H1 (cell line): ENCODE measurements around the gene LBR. TPM values are rescaled to one million over a fixed set of nuclear protein-coding genes. Genes with fewer than 3 reads are reported as not detected.

ENCODE experiments used
- CTCF ChIA-PET: fragments of 300-600 bp; sonication (Branson Sonifier 250); formaldehyde crosslinking; loops from one replicate; lab custom pipeline; 2021; ENCODE audit not compliant: partially characterized antibody; lab: Charles Lee
- POLR2A ChIA-PET: fragments of 300-600 bp; sonication (Branson Sonifier 250); formaldehyde crosslinking; loops from one replicate; lab custom pipeline; 2021; ENCODE audit warnings: inconsistent platforms; ENCODE audit not compliant: partially characterized antibody; lab: Charles Lee
- DNase-seq, 2 experiments: peaks; one replicate each; pipeline versions ENCODE4 v3.0.0 to v3.0.0-alpha.2; 2010 to 2022; ENCODE audit warnings: low spot score in 2 of 2, low read depth in 1 of 2, mixed read lengths in 1 of 2
- FAIRE-seq: peaks from 2 replicates; lab custom pipeline; 2011; peaks lifted over from hg19 to GRCh38; lab: Jason Lieb, UNC
- H2AFZ ChIP-seq: 2 replicates; pipeline ENCODE4 v1.8.1; 2012; ENCODE audit warnings: low read length, inconsistent platforms
- H2AK5ac ChIP-seq: 2 replicates; pipeline ENCODE4 v1.6.1; 2013; ENCODE audit warnings: low read depth, low read length
- H2BK120ac ChIP-seq: replicated peaks from 2 replicates; pipeline ENCODE3; 2013; ENCODE audit warnings: low read depth, low read length, inconsistent platforms
- H2BK12ac ChIP-seq: 2 replicates; pipeline ENCODE4 v1.6.1; 2013; ENCODE audit warnings: low read depth, low read length
- H2BK15ac ChIP-seq: 2 replicates; pipeline ENCODE4 v1.6.1; 2013; ENCODE audit warnings: low read length
- H2BK20ac ChIP-seq: 2 replicates; pipeline ENCODE4 v1.6.1; 2013; ENCODE audit warnings: low read length
- H2BK5ac ChIP-seq: 2 replicates; pipeline ENCODE4 v1.6.1; 2013; ENCODE audit warnings: low read depth, low read length
- H3K14ac ChIP-seq: 2 replicates; pipeline ENCODE4 v1.6.1; 2013; ENCODE audit warnings: inconsistent platforms; ENCODE audit not compliant: insufficient read length
- H3K18ac ChIP-seq: 2 replicates; pipeline ENCODE4 v1.6.1; 2013; ENCODE audit warnings: low read length; ENCODE audit errors: extremely low read depth
- H3K23ac ChIP-seq: 2 replicates; pipeline ENCODE4 v1.6.1; 2013; ENCODE audit warnings: inconsistent platforms; ENCODE audit not compliant: insufficient read length
- H3K23me2 ChIP-seq: 2 replicates; pipeline ENCODE4 v1.6.1; 2013; ENCODE audit warnings: low read depth, low read length
- H3K27ac ChIP-seq: 2 replicates; pipeline ENCODE4 v1.6.1; 2011; ENCODE audit warnings: low read depth, low read length, inconsistent platforms
- H3K27me3 ChIP-seq, 4 experiments: replicated peaks in 1 of 4; 1 replicate in 1 of 4; 2 replicates in 3 of 4; pipeline versions ENCODE4 v1.6.1 to v1.8.1; 2011 to 2013; ENCODE audit warnings: low read length in 3 of 4, mild to moderate bottlenecking in 3 of 4, inconsistent platforms in 2 of 4, mixed read lengths in 2 of 4, moderate library complexity in 1 of 4; ENCODE audit not compliant: control insufficient read depth in 3 of 4, insufficient read depth in 3 of 4; ENCODE audit errors: extremely low read depth in 1 of 4
- H3K36me3 ChIP-seq, 4 experiments: 2 replicates each; pipeline versions ENCODE4 v1.6.1 to v1.8.1; 2011 to 2013; ENCODE audit warnings: mild to moderate bottlenecking in 4 of 4, low read length in 3 of 4, moderate library complexity in 2 of 4, control low read depth in 1 of 4, inconsistent platforms in 1 of 4; ENCODE audit not compliant: insufficient read depth in 4 of 4, control insufficient read depth in 2 of 4
- H3K4ac ChIP-seq: replicated peaks from 2 replicates; pipeline ENCODE3; 2013; ENCODE audit warnings: low read length, low read depth, mixed read lengths, inconsistent platforms; ENCODE audit not compliant: insufficient read length
- H3K4me1 ChIP-seq, 4 experiments: replicated peaks in 1 of 4; 1 replicate in 1 of 4; 2 replicates in 3 of 4; pipeline versions ENCODE4 v1.6.1 to v1.8.1; 2011 to 2013; ENCODE audit warnings: low read length in 3 of 4, inconsistent platforms in 2 of 4, mixed read lengths in 1 of 4; ENCODE audit not compliant: insufficient read depth in 4 of 4, control insufficient read depth in 3 of 4
- H3K4me2 ChIP-seq, 2 experiments: 2 replicates each; pipeline versions ENCODE4 v1.6.1 to v1.8.1; 2011 to 2013; ENCODE audit warnings: low read depth in 2 of 2, low read length in 2 of 2, control low read depth in 1 of 2, inconsistent platforms in 1 of 2, mild to moderate bottlenecking in 1 of 2; ENCODE audit not compliant: insufficient read depth in 1 of 2
- H3K4me3 ChIP-seq, 4 experiments: fragments of 200-600, 300-600 bp in 1 of 4; sonication (generic), shearing (Covaris generic), sonication (Bioruptor Twin) in 1 of 4; 2 replicates each; pipeline versions ENCODE4 v1.5.1 to v1.8.1; 2011 to 2016; ENCODE audit warnings: low read length in 4 of 4, low read depth in 3 of 4, control low read depth in 2 of 4, inconsistent platforms in 2 of 4, mild to moderate bottlenecking in 2 of 4, mixed read lengths in 1 of 4, moderate library complexity in 1 of 4; ENCODE audit not compliant: insufficient read depth in 2 of 4; ENCODE audit errors: extremely low read depth in 1 of 4
- H3K56ac ChIP-seq: replicated peaks from 2 replicates; pipeline ENCODE3; 2013; ENCODE audit warnings: low read depth, mild to moderate bottlenecking, mixed read lengths, low read length, inconsistent platforms; ENCODE audit not compliant: insufficient read length
- H3K79me1 ChIP-seq: 2 replicates; pipeline ENCODE4 v1.6.1; 2013; ENCODE audit warnings: low read depth, low read length, control low read depth
- H3K79me2 ChIP-seq, 2 experiments: 2 replicates each; pipeline versions ENCODE4 v1.6.1 to v1.8.1; 2012 to 2013; ENCODE audit warnings: low read length in 2 of 2, mild to moderate bottlenecking in 2 of 2, inconsistent platforms in 1 of 2; ENCODE audit not compliant: insufficient read depth in 2 of 2, control insufficient read depth in 1 of 2
- H3K9ac ChIP-seq, 4 experiments: replicated peaks in 1 of 4; 1 replicate in 1 of 4; 2 replicates in 3 of 4; pipeline versions ENCODE4 v1.6.1 to v1.8.1; 2011 to 2013; ENCODE audit warnings: low read depth in 3 of 4, low read length in 3 of 4, control low read depth in 2 of 4, mild to moderate bottlenecking in 2 of 4, moderate library complexity in 2 of 4, inconsistent platforms in 1 of 4; ENCODE audit errors: extremely low read depth in 1 of 4
- H3K9me3 ChIP-seq, 2 experiments: 2 replicates each; pipeline versions ENCODE4 v1.6.1 to v1.8.1; 2012 to 2013; ENCODE audit warnings: mild to moderate bottlenecking in 2 of 2, moderate library complexity in 2 of 2, control low read depth in 1 of 2, inconsistent platforms in 1 of 2, low read depth in 1 of 2, low read length in 1 of 2, mixed read lengths in 1 of 2; ENCODE audit not compliant: insufficient read depth in 2 of 2
- H4K20me1 ChIP-seq, 2 experiments: replicated peaks in 1 of 2; 2 replicates each; pipeline versions ENCODE3 to v1.8.1; 2011 to 2013; ENCODE audit warnings: inconsistent platforms in 2 of 2, low read length in 2 of 2, mild to moderate bottlenecking in 1 of 2; ENCODE audit not compliant: insufficient read depth in 2 of 2, control insufficient read depth in 1 of 2
- H4K5ac ChIP-seq: 2 replicates; pipeline ENCODE4 v1.6.1; 2013; ENCODE audit warnings: low read length, low read depth, mixed read lengths, inconsistent platforms; ENCODE audit not compliant: insufficient read length
- H4K8ac ChIP-seq: 2 replicates; pipeline ENCODE4 v1.8.0; 2013; ENCODE audit warnings: mild to moderate bottlenecking, moderate library complexity, low read length, inconsistent platforms; ENCODE audit not compliant: insufficient read depth; ENCODE audit errors: extremely low read depth
- H4K91ac ChIP-seq: replicated peaks from 2 replicates; pipeline ENCODE3; 2013; ENCODE audit warnings: low read length, mixed read lengths, inconsistent platforms; ENCODE audit not compliant: insufficient read length
- ASH2L ChIP-seq: fragments of 200-600, 300-600 bp; sonication (generic); IDR thresholded peaks from one replicate; pipeline ENCODE4 v1.7.1; 2017; ENCODE audit warnings: low read length
- BACH1 ChIP-seq: IDR thresholded peaks from 2 replicates; pipeline ENCODE4 v1.6.1; 2012; ENCODE audit warnings: low read length, improper control_type of control experiment
- CEBPB ChIP-seq: IDR thresholded peaks from 2 replicates; pipeline ENCODE4 v1.6.1; 2012; ENCODE audit warnings: low read depth, low read length
- HDAC2 ChIP-seq, 2 experiments: fragments of 300-600 bp in 1 of 2; sonication (generic) in 1 of 2; IDR thresholded peaks; 2 replicates each; pipeline ENCODE4 v1.6.1; 2011 to 2012; ENCODE audit warnings: low read depth in 2 of 2, low read length in 2 of 2, mild to moderate bottlenecking in 2 of 2, moderate library complexity in 2 of 2, borderline replicate concordance in 1 of 2, inconsistent platforms in 1 of 2
- NANOG ChIP-seq: IDR thresholded peaks from 2 replicates; pipeline ENCODE4 v1.6.1; 2011; ENCODE audit warnings: low read length, low read depth, mild to moderate bottlenecking, inconsistent platforms; ENCODE audit not compliant: insufficient read depth, poor library complexity, severe bottlenecking
- SIN3A ChIP-seq, 2 experiments: IDR thresholded peaks in 1 of 2; conservative IDR thresholded peaks in 1 of 2; 2 replicates each; pipeline ENCODE4 v1.6.1; 2011 to 2012; ENCODE audit warnings: low read length in 2 of 2, improper control_type of control experiment in 1 of 2, low read depth in 1 of 2, mild to moderate bottlenecking in 1 of 2
- SIRT6 ChIP-seq: IDR thresholded peaks from one replicate; pipeline ENCODE4 v1.7.1; 2012; ENCODE audit warnings: low read length, inconsistent platforms
- SUZ12 ChIP-seq: fragments of 200-600 bp; sonication (generic); IDR thresholded peaks from 2 replicates; pipeline ENCODE4 v1.6.1; 2012; ENCODE audit warnings: mild to moderate bottlenecking, inconsistent platforms, low read length, moderate library complexity, mixed read lengths
- TCF12 ChIP-seq: IDR thresholded peaks from 2 replicates; pipeline ENCODE4 v1.6.1; 2011; ENCODE audit warnings: low read depth, mild to moderate bottlenecking, low read length
- USF2 ChIP-seq: IDR thresholded peaks from 2 replicates; pipeline ENCODE4 v1.6.1; 2011; ENCODE audit warnings: low read length, improper control_type of control experiment
- WGBS, 2 experiments: shearing (Covaris generic) in 1 of 2; methylation state at CpG; one replicate each; pipeline versions ENCODE4 v1.1.6 to v1.1.7; 2013 to 2015; ENCODE audit warnings: low lambda C conversion rate in 2 of 2, mixed read lengths in 2 of 2, inconsistent platforms in 1 of 2, low coverage in 1 of 2, missing lambda C conversion rate in 1 of 2; ENCODE audit not compliant: insufficient replicate concordance in 2 of 2, insufficient coverage in 1 of 2, insufficient read length in 1 of 2; ENCODE audit errors: extremely low coverage in 1 of 2, missing lambda C conversion rate in 1 of 2; 5-methylcytosine and 5-hydroxymethylcytosine counted together
- polyA plus RNA-seq, 7 experiments: library from polyadenylated mRNA; depleted of rRNA in 3 of 7; stranded (reverse) in 5 of 7; unstranded in 2 of 7; fragments of >200 nt in 5 of 7; fragments of 200-250 nt in 2 of 7; gene quantifications; 1 replicate in 5 of 7; 2 replicates in 1 of 7; 4 replicates in 1 of 7; pipeline versions ENCODE4 v1.2.1 to v1.2.3, GENCODE V29; 2011 to 2013; ENCODE audit warnings: missing spikeins in 2 of 7, mixed read lengths in 2 of 7
- total RNA-seq: library from RNA; stranded (reverse); fragmentation: NEBNext Ultra II Directional; extraction: Animal tissue kit (Norgen Biotek cat#: 25700); gene quantifications from 2 replicates; pipeline ENCODE4 v1.2.1, GENCODE V29; 2021

LBR gene
- total and polyA plus RNA-seq, 2 of the 8 experiments (the other 6 are each of a cell fraction or from before 2014, with no cell fraction given) = 32.1 to 89.8 TPM

DNA sequence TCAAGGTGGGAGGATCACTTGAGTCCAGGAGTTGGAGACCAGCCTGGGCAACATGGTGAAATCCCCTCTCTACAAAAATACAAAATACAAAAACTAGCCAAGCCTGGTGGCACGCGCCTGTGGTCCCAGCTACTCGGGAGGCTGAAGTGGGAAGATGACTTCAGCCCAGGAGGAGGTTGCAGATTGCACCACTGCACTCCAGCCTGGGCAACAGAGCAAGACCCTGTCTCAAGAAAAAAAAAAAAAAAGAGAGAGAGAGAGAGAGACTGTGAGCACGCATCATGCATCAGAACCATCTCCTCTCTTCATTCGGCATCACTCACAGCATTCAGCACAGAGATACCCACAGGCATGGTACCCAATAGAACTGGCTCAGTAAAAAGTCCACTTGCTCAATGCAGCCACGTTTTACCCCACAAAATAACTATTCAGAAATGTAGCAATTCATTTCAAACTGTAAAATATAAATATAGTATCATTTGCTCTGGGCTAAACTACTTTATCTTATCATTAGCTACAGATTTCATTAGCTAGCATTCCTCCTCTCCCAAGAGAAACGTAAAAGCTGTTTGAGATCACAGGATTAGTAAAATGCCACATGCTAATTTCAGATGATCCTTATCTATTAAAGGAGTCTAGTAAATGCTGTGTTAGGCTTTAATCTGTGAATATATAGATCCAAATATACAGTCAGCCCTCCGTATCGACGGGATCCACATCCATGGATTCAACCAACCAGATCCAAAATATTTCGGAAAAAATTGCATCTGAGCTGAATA, 11.7 kb downstream of the LBR start:
- Histone ChIP-seq H2BK120ac (no peak overlapping the region), H2AK5ac (no peak overlapping the region), H4K91ac (no peak overlapping the region), H2AFZ (no peak overlapping the region), H3K9ac (no peak overlapping the region), H2BK12ac (no peak overlapping the region), H2BK20ac (no peak overlapping the region), H4K5ac (no peak overlapping the region), H3K56ac (no peak overlapping the region), H3K4me1 (no peaks in the 10 kb centered on the region), H2BK15ac (no peak overlapping the region), H3K18ac (no peak overlapping the region), H4K20me1 (peaks cover 0 to 5% of the 10 kb centered on the region in 2 experiments), H3K23me2 (no peaks in the 10 kb centered on the region), H2BK5ac (no peak overlapping the region), H3K27ac (no peak overlapping the region), H3K79me1 (no peaks in the 10 kb centered on the region; the same call in 1 of the 2 replicates), H4K8ac (no peak overlapping the region)
- no peak for DNase-seq
- no peak for FAIRE-seq
- TF ChIP-seq SIN3A (conservative IDR thresholded peaks at IDR 0.05 in 1 of 2, IDR thresholded peaks at IDR 0.05 in 1 of 2; ENCODE audit: low read depth in 1 of 2, low read length in 2 of 2) (no peak), SUZ12 (no peak), BACH1 (no peak), CEBPB (no peak), ASH2L (no peak), NANOG (no peak), HDAC2 (IDR thresholded peaks at IDR 0.05; ENCODE audit: borderline replicate concordance in 1 of 2, low read depth in 2 of 2, low read length in 2 of 2) (no peak), SIRT6 (no peak), TCF12 (no peak), USF2 (no peak)
- TF ChIP-seq, all 59 proteins: peak for 0
- 93% methylated on average over 11 of the region's 11 CpGs; no CpG with 5 or more reads in 1 of the 2 experiments for WGBS, 2 experiments
- Histone ChIP-seq H3K9me3 (no peaks in the 10 kb centered on the region), H3K23ac (no peak overlapping the region), H3K79me2 (peaks cover 0 to 3% of the 10 kb centered on the region in 2 experiments; a peak in 1 of 4 replicates), H3K4me2 (no peak overlapping the region), H3K36me3 (peaks cover 8 to 47% (median 22%) of the 10 kb centered on the region in 4 experiments; a peak in 7 of 8 replicates), H3K27me3 (no peaks in the 10 kb centered on the region), H3K4me3 (no peak overlapping the region), H3K4ac (no peak overlapping the region), H3K14ac (no peak overlapping the region)
- CTCF ChIA-PET = interaction anchor here (0.7 to 4.1 kb wide), 4 partner anchors 10 to 34 kb away, joined by 3 to 17 read pairs (median 3); partner anchors contain the start of gene LBR
- POLR2A ChIA-PET = no interaction called here
